Caco-2 (cell line): ENCODE measurements around the gene ZNF320. TPM values are rescaled to one million over a fixed set of nuclear protein-coding genes. Genes with fewer than 3 reads are reported as not detected.

Source experiments
- BruUV-seq: library from RNA; stranded (reverse); fragments of 400-500 nt; replicated peaks from 2 replicates; lab custom pipeline; 2021; lab: Mats Ljungman, UMichigan
- CTCF ChIA-PET: fragments of 300-600 bp; sonication (Branson Sonifier 250); formaldehyde crosslinking; loops from one replicate; lab custom pipeline; 2022; ENCODE audit warnings: antibody characterized with exemption; lab: Charles Lee
- POLR2A ChIA-PET: fragments of 300-600 bp; sonication (Branson Sonifier 250); formaldehyde crosslinking; loops from one replicate; lab custom pipeline; 2022; ENCODE audit warnings: antibody characterized with exemption; lab: Charles Lee
- DNase-seq, 2 experiments: peaks; one replicate each; pipeline versions ENCODE4 v3.0.0 to v3.0.0-alpha.2; 2020 to 2022
- H3K27me3 ChIP-seq: replicated peaks from 2 replicates; pipeline ENCODE4 v1.6.0; 2011; ENCODE audit warnings: low read length; ENCODE audit not compliant: control insufficient read depth, insufficient read depth
- H3K36me3 ChIP-seq: 2 replicates; pipeline ENCODE4 v1.5.1; 2011; ENCODE audit warnings: low read length; ENCODE audit not compliant: control insufficient read depth, insufficient read depth
- H3K4me1 ChIP-seq: fragments of 250-450 bp; sonication (Bioruptor Pico); 2 replicates; pipeline ENCODE4 v1.5.1; 2020; ENCODE audit warnings: mild to moderate bottlenecking
- H3K4me3 ChIP-seq: 2 replicates; pipeline ENCODE4 v1.5.1; 2011; ENCODE audit warnings: low read depth, mild to moderate bottlenecking, control low read depth, low read length
- H3K9me3 ChIP-seq: fragments of 250-450 bp; sonication (Bioruptor Pico); 2 replicates; pipeline ENCODE4 v1.5.1; 2020; ENCODE audit warnings: mild to moderate bottlenecking, moderate library complexity
- H3K27ac Mint-ChIP-seq: one replicate; pipeline ENCODE4 v1.8.0; 2022; ENCODE audit warnings: mixed read lengths; ENCODE audit not compliant: unreplicated experiment
- H3K27me3 Mint-ChIP-seq: one replicate; pipeline ENCODE4 v1.8.0; 2022; ENCODE audit warnings: mixed read lengths; ENCODE audit not compliant: insufficient read depth, unreplicated experiment
- H3K36me3 Mint-ChIP-seq: one replicate; pipeline ENCODE4 v1.8.0; 2022; ENCODE audit warnings: mild to moderate bottlenecking, mixed read lengths; ENCODE audit not compliant: insufficient read depth, unreplicated experiment
- H3K4me1 Mint-ChIP-seq: one replicate; pipeline ENCODE4 v1.8.0; 2022; ENCODE audit warnings: low read depth, mixed read lengths; ENCODE audit not compliant: unreplicated experiment
- H3K4me3 Mint-ChIP-seq: one replicate; pipeline ENCODE4 v1.8.0; 2022; ENCODE audit warnings: mild to moderate bottlenecking, moderate library complexity, mixed read lengths; ENCODE audit not compliant: unreplicated experiment
- H3K9me3 Mint-ChIP-seq: one replicate; pipeline ENCODE4 v1.8.0; 2022; ENCODE audit warnings: mixed read lengths; ENCODE audit not compliant: unreplicated experiment
- CTCF ChIP-seq, 2 experiments: fragments of 200-600 bp in 1 of 2; IDR thresholded peaks; 1 replicate in 1 of 2; 2 replicates in 1 of 2; pipeline versions ENCODE4 v1.5.1 to v1.8.0; 2011 to 2022; ENCODE audit warnings: antibody characterized with exemption in 1 of 2, control low read depth in 1 of 2, inconsistent platforms in 1 of 2, low read depth in 1 of 2, low read length in 1 of 2, mild to moderate bottlenecking in 1 of 2, moderate library complexity in 1 of 2; ENCODE audit not compliant: insufficient read depth in 1 of 2, severe bottlenecking in 1 of 2, unreplicated experiment in 1 of 2
- intact Hi-C: fragments of 100-400 bp; cut with micrococcal nuclease; formaldehyde crosslinking; loops from one replicate; pipeline ENCODE4 v1.10.0; 2022; ENCODE audit not compliant: unreplicated experiment
- total RNA-seq: library from RNA; stranded (reverse); gene quantifications from 2 replicates; pipeline ENCODE4 v1.2.3, GENCODE V29; 2022

The ZNF320 gene
- total RNA-seq, 1 experiment from 2014 or later, result 14.7 TPM

GRCh38 chr19:52898101-52898500 is 666 bp upstream of the ZNF320 start:
- TF ChIP-seq CTCF (IDR thresholded peaks at IDR 0.05; ENCODE audit: insufficient read depth in 1 of 2, low read depth in 1 of 2, low read length in 1 of 2, severe bottlenecking in 1 of 2, unreplicated experiment in 1 of 2), result no peak
- no peaks in the 10 kb centered on the region for H3K27me3 Mint-ChIP-seq
- Histone ChIP-seq H3K4me3 (no peak overlapping the region), H3K4me1 (peaks cover 9% of the 10 kb centered on the region; the same call in 1 of the 2 replicates), H3K9me3 (peaks cover 12% of the 10 kb centered on the region), H3K27me3 (no peaks in the 10 kb centered on the region), H3K36me3 (no peaks in the 10 kb centered on the region; the same call in 1 of the 2 replicates)
- CTCF ChIA-PET, result interaction anchor here (0.6 kb wide), 1 partner anchor 100 kb away, joined by 3 read pairs; no protein-coding TSS in a partner anchor
- TSS peak; percentile 45 for BruUV-seq
- intact Hi-C loops, result no loop called here
- H3K36me3 Mint-ChIP-seq, result peaks cover 30% of the 10 kb centered on the region
- POLR2A ChIA-PET, result interaction anchor here (0.6 kb wide), 1 partner anchor 497 kb away, joined by 3 read pairs; no protein-coding TSS in a partner anchor
- H3K4me3 Mint-ChIP-seq, result peak overlapping the region; percentile 87
- no peaks in the 10 kb centered on the region for H3K4me1 Mint-ChIP-seq
- H3K9me3 Mint-ChIP-seq, result no peaks in the 10 kb centered on the region
- no peak for DNase-seq
- H3K27ac Mint-ChIP-seq, result peak overlapping the region; percentile 95

- no peaks in the 10 kb centered on the region for H3K27me3 Mint-ChIP-seq
- H3K9me3 Mint-ChIP-seq, result no peaks in the 10 kb centered on the region
- ChIA-PET CTCF (no interaction called here), POLR2A (interaction anchor here (0.5 kb wide), 1 partner anchor 601 kb away, joined by 3 read pairs; no protein-coding TSS in a partner anchor)
- Histone ChIP-seq H3K4me3 (peak overlapping the region; percentile 73), H3K4me1 (peaks cover 9% of the 10 kb centered on the region; the same call in 1 of the 2 replicates), H3K9me3 (peaks cover 15% of the 10 kb centered on the region), H3K27me3 (no peaks in the 10 kb centered on the region), H3K36me3 (no peaks in the 10 kb centered on the region; the same call in 1 of the 2 replicates)
- H3K4me1 Mint-ChIP-seq, result peaks cover 7% of the 10 kb centered on the region
- H3K27ac Mint-ChIP-seq, result peak overlapping the region; percentile 95
- peak; percentile 60 to 61 for DNase-seq
- H3K36me3 Mint-ChIP-seq, result peaks cover 44% of the 10 kb centered on the region
- BruUV-seq, result no TSS peak
- no peak for TF ChIP-seq CTCF (IDR thresholded peaks at IDR 0.05; ENCODE audit: insufficient read depth in 1 of 2, low read depth in 1 of 2, low read length in 1 of 2, severe bottlenecking in 1 of 2, unreplicated experiment in 1 of 2)
- peak overlapping the region; percentile 87 for H3K4me3 Mint-ChIP-seq
- intact Hi-C loops, result loop anchor here (2.0 kb wide), 1 partner anchor 26 kb away; the partner anchor contains the start of gene ZNF888
These were observed 851 bp downstream of the ZNF320 start for GRCh38 chr19:52896431-52897137.

GRCh38 chr19:52891336-52891735 is 6.1 kb downstream of the ZNF320 start:
- peaks cover 2% of the 10 kb centered on the region for H3K36me3 ChIP-seq
- Mint-ChIP-seq H3K9me3 (peaks cover 9% of the 10 kb centered on the region), H3K27me3 (no peaks in the 10 kb centered on the region), H3K4me1 (peaks cover 18% of the 10 kb centered on the region), H3K27ac (no peak overlapping the region), H3K36me3 (peaks cover 83% of the 10 kb centered on the region), H3K4me3 (no peak overlapping the region)
- no peaks in the 10 kb centered on the region for H3K27me3 ChIP-seq
- no peak for TF ChIP-seq CTCF (IDR thresholded peaks at IDR 0.05; ENCODE audit: insufficient read depth in 1 of 2, low read depth in 1 of 2, low read length in 1 of 2, severe bottlenecking in 1 of 2, unreplicated experiment in 1 of 2)
- peaks cover 11% of the 10 kb centered on the region for H3K9me3 ChIP-seq
- CTCF ChIA-PET, result no interaction called here
- POLR2A ChIA-PET, result no interaction called here
- peaks cover 12% of the 10 kb centered on the region; the same call in 1 of the 2 replicates for H3K4me1 ChIP-seq
- DNase-seq, result no peak
- H3K4me3 ChIP-seq, result no peak overlapping the region
- BruUV-seq, result no TSS peak
- intact Hi-C loops, result no loop called here
